NCI-H774 (cell line): ENCODE results near the gene CACHD1.
"Not testable (repeated sequence)": the region's sequence is repeated elsewhere in the genome, so short reads cannot be mapped to it uniquely, and the experiment has no call there.

Experiments
- DNase-seq: peaks from one replicate; lab custom pipeline; 2025; lab: John Stamatoyannopoulos, UW

Gene CACHD1

GRCh38 chr1:64594446-64594845 is 124.5 kb downstream of the CACHD1 start:
- DNase-seq = no peak

DNA sequence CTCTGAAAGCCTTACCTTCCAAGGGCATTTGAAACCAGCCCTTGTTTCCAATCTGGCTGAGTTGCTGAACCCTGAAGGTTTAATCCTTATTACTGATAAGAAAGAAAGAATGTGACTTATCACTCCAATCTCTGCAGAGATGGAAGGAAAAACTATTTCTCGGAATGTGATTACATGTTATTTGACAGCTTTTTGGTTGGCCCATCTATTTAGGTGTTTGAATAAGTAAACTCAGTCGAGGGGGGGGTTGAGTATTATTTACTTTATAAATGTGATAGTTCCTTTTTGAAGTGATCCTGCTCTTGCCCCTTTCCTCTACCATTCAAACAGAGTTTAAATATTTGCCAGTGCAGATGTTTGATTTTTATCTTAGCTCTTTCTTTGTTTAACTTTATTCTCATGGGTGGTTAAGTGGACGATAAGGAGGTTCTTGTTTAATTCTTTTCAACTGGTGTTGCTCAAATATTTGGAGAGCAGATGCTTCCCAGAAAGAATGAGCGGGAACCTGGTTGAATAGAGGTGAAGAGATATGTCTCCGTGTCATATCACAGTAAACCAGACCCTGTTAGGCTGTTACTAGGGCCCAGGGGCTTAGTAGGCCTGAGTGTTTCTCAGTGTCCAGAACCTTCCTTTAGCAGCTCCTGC is 126.1 kb downstream of the CACHD1 start:
- peak; percentile 47 for DNase-seq

GRCh38 chr1:64597113-64597512 is 127.2 kb downstream of the CACHD1 start:
- DNase-seq = no peak

DNA sequence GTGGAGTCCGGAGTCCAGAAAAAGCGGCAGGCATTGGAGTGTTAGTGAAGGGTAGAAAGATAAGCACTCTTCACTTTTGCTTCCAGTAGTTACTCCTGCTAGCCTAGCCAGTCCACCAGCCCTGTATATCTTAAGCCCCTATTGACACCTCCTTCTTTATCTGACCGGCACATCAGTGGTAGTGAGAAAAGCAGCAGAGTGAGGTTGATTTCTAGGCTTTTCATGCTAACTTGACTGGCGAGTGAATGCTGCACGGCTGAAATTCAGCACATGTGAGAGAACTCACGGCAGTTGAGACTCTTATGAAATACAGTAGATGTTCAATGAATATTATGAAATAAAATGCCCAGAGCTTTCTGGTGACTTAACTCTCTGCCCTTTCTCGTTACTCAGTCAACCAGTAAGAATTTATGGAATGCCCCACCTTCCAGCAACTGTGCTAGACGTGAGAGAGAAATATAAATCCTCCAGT is 128.2 kb downstream of the CACHD1 start:
- DNase-seq = no peak

DNA sequence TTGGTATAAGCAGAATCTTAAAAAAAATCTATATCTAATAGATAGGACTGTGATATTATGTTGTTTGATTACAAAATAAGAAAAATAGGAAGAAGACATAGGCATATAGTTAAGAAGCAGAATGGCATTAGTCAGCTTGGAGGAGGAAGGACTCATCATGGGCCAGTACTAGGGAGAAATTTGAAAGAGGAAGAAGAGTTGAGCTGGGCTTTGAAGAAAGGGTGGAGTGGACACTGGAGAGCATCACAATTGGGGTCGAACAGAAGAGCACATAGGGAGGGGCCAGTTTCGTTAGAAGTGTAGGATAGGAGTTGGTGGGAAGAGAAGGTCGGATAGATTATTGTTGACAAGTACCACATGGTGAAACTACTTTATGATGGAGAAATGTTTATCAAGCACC is 129.3 kb downstream of the CACHD1 start:
- no peak for DNase-seq

DNA sequence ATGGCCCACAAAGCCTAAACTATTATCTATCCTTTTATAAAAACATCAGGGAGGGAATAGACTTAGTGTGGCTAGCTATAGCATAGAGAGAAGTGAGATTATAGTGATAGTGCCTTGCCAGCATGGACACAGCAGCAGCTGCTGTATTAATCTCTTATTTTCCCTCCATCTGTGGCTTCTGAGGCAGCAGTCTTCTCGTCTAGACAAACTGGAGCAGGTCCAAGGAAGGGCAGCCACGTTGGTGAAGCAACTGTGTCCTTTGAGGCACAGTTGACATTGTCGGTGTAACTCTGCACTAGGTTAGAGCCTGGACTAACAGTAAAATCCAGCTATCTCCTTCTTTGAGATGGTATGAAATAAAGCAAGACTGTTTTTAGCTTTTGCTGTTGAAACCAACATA is 131.3 kb downstream of the CACHD1 start:
- DNase-seq = no peak

- no peak for DNase-seq
Observed at GRCh38 chr1:64608005-64608650, 138.2 kb downstream of the CACHD1 start.

GRCh38 chr1:64608651-64609048 is 138.7 kb downstream of the CACHD1 start:
- no peak for DNase-seq

GRCh38 chr1:64610950-64611349 is 141.0 kb downstream of the CACHD1 start:
- DNase-seq = not testable (repeated sequence)

DNA sequence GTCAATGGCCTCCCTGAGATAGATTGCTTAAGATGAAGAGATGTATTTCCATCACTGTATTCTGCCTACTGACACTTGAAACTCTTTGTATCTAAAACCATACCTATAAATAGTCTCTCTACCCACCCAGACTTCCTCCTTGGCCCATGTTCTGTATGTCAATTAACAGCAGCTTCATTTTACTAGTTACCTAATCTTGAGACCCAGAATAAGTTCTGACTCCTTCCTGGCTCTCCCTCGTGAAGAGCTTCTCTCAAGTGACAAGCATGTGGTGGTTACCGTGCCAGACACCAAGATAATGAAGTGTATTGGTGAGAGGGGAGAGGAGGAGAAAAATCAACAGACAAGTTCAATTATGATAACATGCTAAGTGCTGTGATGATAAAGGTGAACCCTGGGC is 146.1 kb downstream of the CACHD1 start:
- DNase-seq = no peak

- no peak for DNase-seq
Observed at GRCh38 chr1:64623750-64624191, 153.8 kb downstream of the CACHD1 start.

DNA sequence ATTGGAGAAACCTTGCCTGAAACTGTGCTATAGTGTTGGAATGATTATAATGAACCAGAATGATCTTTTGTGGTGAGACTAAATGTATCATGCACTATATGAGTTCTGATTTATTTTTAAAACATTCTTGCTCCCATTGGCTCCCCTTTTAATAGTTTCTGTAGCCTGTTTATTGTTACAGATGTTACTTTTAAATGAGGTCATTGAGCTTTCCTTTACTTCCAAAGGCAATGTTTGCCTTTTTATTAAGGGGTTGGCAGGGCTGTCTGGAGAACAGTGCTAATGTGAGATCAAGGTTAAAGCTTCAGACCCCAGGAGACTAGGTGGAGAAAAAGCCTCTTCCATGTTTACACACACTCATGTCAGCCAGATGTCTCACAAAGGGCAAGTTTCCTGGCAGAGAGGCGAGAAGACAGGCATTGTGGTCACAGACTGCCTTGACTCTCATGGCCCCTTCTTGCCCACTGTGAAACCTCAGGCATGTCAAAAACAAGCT is 154.3 kb downstream of the CACHD1 start:
- DNase-seq = no peak

- no peak for DNase-seq
Observed at GRCh38 chr1:64624808-64625207, 154.9 kb downstream of the CACHD1 start.

GRCh38 chr1:64630611-64631010 is 160.7 kb downstream of the CACHD1 start:
- no peak for DNase-seq

GRCh38 chr1:64631346-64632034 is 161.6 kb downstream of the CACHD1 start:
- no peak for DNase-seq

DNA sequence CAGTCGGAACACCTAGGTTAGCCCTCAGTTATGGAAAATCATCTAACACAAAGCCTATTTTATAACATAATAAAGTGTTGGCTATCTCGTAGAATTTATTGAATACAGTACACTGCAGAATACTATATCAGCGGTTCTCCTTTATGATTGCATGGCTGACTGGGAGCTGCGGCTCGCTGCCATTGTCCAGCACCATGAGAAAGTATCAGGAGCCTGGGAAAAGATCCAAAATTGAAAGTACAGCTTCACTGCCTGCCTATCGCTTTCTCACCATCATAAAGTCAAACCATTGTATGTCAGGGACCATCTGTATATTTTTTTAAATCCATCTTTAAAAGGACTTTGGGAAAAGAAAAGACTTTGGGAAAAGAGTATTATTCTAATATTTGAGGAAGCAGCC is 163.0 kb downstream of the CACHD1 start:
- no peak for DNase-seq

- no peak for DNase-seq
Observed at GRCh38 chr1:64645735-64646134, 175.8 kb downstream of the CACHD1 start.

DNA sequence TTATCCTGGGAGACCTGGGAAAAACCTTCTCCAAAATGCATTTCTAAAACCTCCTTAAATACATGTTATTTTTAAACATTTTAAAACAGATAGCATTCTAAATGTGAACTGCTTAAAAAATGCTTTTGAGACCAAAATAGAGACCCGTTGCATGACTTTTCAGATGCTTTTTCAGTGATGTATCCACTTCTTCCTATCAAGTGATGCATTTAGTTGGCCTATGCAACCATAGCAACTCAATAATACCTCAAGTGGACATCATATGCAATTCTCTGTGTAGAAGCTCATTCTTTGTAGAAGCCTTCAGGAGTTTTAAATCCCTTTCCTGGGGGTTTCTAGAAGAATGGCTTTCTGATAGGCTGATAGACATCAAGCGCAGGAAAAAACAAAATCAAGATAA is 180.5 kb downstream of the CACHD1 start:
- DNase-seq = no peak

- DNase-seq = no peak
Observed at GRCh38 chr1:64651841-64652240, 181.9 kb downstream of the CACHD1 start.

GRCh38 chr1:64653466-64653865 is 183.5 kb downstream of the CACHD1 start:
- no peak for DNase-seq

DNA sequence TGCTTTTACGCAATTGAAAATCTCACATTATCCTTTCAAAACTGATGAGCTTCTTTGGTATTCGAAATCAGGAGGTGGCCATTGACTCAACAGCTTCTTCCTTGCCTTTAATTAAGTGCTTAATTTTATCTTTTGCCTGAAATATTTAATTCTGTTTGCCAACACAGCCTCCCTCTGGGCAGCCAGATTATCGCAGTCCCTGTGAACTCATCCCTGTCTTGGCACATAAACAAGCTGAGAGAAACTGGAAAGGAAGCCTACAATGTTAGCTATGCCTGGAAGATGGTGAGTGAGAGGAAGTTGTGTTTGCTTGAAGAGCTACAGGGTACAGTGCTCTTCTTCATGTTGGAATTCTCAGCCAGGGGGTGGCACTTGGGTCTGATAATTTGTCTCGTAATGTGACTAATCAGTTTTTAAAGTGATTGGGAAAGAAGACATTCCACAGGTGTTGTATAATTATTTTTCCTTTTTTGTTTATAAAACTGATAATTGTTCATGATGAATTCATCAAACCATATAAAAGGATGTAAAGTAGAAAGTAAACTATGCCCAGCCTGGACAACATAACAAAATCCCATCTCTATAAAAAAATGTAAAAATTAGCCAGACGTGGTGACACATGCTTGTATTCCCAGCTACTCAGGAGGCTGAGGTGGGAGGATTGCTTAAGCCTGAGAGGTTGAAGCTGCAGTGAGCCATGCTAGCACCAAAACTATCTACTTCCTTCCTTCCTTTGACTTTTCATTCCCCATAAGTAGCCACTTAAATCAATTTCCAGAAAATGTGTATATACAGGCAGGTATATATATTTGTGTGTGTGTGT is 184.8 kb downstream of the CACHD1 start:
- no peak for DNase-seq

DNA sequence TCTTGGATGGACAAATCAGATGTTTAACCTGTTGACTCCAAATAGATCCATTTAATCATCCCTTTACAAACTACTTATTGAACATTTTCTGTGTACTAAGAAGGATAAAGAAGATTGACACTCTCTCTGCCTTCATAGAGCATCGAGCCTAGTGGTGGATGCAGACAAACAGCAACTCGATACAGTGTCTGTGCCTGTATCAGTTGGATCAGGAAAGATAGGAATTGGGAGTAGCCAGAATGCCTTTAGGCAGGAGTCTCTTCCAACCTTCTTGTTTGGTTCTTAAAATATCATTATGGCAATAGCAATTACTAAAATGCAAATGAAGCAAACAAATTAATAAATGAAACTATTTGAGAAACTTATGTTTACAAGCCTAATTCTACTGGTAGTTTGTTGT is 185.9 kb downstream of the CACHD1 start:
- DNase-seq = no peak
